Renal cortical epithelial cell (primary cell): ENCODE measurements around the gene MID1. TPM values are rescaled to one million over a fixed set of nuclear protein-coding genes. Genes with fewer than 3 reads are reported as not detected.
A peak's percentile ranks its signal among the peaks of the same experiment; 100 is the strongest.

Experiments used
- DNase-seq: peaks from one replicate; pipeline ENCODE4 v3.0.0-alpha.2; 2011; ENCODE audit warnings: low read depth
- total RNA-seq: library from RNA; depleted of rRNA; stranded (reverse); fragments of >200 nt; gene quantifications from 2 replicates; pipeline ENCODE4 v1.2.3, GENCODE V29; 2014

Gene MID1
- total RNA-seq, 1 donor from 2014 or later: 26.6 TPM

- DNase-seq: no peak
Observed at GRCh38 chrX:10533696-10534365, 86.6 kb downstream of the MID1 start.

DNA sequence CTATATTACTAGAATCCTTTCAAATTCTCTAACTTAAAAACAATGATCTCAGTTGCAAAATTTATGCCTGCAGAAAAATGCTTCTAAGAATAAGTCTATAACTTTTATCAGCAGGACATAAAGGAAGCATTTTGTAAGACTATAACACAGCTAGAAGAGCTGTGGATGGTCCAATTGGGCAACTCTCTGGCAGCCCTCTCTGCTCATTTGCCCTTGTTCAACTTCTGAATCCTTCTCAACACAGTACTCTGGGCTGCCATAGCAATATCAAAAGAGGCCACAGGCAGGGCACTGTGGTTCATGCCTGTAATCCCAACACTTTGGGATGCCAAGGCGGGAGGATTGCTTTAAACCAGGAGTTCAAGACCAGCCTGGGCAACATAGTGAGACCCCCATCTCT is 88.5 kb downstream of the MID1 start:
- DNase-seq: no peak

- peak; percentile 30 for DNase-seq
Observed at GRCh38 chrX:10529344-10529743, 91.0 kb downstream of the MID1 start.

- no peak for DNase-seq
Observed at GRCh38 chrX:10526451-10526850, 93.9 kb downstream of the MID1 start.

- DNase-seq: no peak
Observed at GRCh38 chrX:10525381-10526120, 94.8 kb downstream of the MID1 start.

DNA sequence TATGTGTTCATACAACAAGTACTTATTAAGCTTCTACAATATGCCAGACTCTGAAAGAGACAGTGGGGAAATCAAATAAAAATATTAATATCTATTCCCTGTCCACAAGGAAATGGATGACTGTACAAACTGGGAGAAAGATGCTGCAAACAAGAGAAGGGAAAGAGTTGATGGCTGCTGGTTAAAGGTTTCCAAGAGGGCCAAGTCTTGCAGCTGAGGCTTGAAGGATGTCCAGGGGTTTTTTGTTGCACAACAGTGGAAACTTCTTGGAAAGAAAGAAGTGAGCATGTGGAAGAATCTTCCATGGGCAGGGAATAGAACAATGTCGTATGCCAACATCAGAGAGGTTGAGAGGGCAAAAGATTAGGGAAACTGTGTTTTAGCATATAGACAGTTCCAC is 95.8 kb downstream of the MID1 start:
- DNase-seq: no peak

GRCh38 chrX:10519761-10520160 is 100.6 kb downstream of the MID1 start:
- DNase-seq: no peak

DNA sequence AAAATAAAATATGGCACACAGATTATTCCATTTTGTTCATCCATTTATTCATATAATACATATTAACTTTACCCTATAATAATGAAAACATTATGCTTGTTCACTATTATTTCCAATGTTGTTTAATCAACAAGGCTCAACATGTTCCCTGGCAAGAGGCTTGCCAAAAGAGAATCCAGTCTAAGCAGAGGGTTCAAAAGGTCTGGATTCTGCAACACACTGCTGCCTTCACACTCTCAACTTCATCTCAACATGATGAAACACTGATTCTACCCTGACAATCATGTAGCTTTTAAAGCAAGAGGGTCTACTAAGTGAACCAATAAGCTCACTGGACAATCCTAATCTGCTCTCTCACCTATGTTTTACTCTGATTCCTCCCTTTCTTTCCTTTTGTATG is 101.1 kb downstream of the MID1 start:
- no peak for DNase-seq

- DNase-seq: peak; percentile 49
Observed at GRCh38 chrX:10518073-10518472, 102.3 kb downstream of the MID1 start.

DNA sequence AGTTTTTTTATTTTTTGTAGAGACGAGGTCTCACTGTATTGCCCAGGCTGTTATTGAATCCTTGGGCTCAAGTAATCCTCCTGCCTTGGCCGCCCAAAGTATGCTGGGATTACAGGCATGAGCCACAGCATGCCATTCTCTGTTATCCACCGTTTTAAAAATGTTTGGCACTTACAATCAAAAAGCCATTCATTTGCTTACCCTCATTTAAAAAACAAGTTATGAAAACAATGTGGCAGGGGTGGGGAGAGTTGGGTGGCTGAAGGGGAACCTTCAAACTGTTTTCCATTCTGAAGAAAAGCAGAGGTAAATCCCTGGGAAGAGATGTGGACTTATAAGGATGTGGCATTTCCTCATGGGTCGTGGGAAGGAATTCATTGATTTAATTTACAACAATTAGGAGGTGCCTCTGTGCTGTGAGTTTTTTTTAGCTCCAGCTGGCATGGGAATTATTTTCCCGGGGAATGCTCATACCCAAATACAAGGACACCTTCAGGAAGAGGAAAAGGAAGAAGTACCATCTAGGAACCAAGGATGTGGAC is 103.5 kb downstream of the MID1 start:
- DNase-seq: peak; percentile 78

- DNase-seq: no peak
Observed at GRCh38 chrX:10514891-10515290, 105.5 kb downstream of the MID1 start.

- peak; percentile 50 for DNase-seq
Observed at GRCh38 chrX:10513974-10514373, 106.4 kb downstream of the MID1 start.

DNA sequence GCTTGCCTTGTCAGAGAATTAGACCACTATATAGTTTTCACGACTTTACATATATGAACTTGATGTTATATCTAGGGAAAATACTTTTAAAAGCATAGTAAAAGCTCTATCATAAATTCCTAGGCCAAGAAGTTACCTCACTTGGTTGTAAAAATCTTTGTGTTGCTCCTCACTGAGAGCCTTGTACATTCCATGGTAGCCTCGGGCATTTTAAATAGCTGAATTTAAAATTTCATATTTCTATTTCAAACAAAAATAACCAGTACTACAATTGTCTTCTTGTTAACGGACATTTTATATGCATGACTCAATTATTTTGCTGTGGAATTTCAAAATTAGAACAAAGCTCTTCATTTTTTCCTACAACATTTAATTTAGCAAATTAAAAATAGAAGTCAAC is 107.6 kb downstream of the MID1 start:
- no peak for DNase-seq

GRCh38 chrX:10512258-10512657 is 108.1 kb downstream of the MID1 start:
- DNase-seq: peak; percentile 89

GRCh38 chrX:10509397-10509796 is 111.0 kb downstream of the MID1 start:
- DNase-seq: no peak

DNA sequence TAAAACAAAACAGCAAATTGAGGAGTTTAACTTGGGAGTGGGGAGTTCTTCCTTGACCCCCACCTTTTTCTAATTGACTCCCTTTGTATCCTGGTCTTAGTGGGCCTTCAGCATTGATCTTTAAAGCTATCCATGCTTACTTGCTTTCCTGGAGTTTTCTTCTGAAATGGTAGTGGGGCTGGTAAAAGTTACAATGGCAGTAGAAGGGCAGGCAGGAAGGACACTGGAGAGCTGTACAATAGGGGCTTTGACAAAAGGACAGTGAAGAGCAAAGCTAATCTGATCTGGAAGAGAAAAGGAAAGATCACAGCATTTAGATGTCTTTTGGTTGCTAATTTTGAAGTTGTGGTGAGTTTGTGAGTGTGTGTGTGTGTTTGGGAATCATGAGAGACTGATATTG is 111.5 kb downstream of the MID1 start:
- DNase-seq: no peak

GRCh38 chrX:10507876-10508275 is 112.5 kb downstream of the MID1 start:
- peak; percentile 33 for DNase-seq

DNA sequence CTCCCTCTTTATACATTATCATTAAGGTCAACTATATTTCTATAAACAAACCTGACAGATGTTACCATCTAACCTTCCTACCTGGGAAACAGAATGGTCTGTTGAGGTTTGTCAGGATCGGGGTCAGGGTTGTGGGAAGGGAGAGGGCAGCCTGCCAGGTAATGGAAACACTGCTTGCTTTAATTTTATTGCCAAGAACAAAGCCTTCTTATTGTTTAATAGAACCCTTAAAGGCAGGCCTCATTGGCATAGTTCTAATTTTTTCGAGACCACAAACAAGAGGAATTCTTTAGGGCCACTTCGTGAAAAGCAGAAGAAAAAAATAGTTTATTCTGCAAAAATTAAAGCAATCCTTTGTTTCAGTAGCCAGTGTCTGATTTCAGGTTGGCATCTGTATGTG is 113.2 kb downstream of the MID1 start:
- DNase-seq: peak; percentile 82

DNA sequence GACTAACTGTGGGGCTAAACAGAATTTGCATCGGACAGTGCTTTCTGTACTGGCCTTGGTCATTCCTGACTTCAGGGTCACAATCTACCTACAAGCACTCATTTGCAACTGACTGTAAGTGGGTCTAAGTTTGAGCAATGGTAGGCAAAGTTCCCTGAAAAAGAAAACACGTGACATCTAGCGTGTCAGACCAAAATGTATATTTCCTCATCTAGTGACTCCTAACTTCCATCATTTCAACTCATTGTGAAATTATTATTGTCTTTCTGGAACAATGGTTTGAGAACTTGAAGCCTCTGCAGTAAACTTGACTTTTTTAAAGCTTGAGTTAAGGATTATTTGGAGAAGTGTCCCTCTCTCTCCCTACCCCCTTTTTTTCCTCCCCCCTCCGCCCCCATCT is 113.6 kb downstream of the MID1 start:
- DNase-seq: peak; percentile 40

- no peak for DNase-seq
Observed at GRCh38 chrX:10505726-10506125, 114.7 kb downstream of the MID1 start.

GRCh38 chrX:10502961-10503360 is 117.4 kb downstream of the MID1 start:
- no peak for DNase-seq

DNA sequence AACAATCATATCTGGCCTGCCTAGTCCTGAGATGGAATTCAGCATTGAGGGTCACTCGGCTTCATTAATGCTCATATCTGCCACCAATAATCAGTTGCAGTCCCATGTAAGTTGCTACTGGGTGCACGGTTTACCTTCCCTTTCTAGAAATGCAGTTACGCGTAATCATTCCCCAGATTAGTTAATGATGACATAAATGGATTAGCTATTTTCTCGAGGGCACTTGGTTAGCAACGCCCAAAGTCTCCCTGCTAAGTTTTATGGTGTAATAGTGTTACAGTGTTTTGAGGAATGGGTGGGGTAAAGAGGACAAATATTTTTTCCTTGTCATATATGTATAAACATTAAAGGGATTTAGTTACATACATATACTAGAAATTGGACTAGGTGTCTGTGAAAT is 118.8 kb downstream of the MID1 start:
- peak; percentile 67 for DNase-seq

DNA sequence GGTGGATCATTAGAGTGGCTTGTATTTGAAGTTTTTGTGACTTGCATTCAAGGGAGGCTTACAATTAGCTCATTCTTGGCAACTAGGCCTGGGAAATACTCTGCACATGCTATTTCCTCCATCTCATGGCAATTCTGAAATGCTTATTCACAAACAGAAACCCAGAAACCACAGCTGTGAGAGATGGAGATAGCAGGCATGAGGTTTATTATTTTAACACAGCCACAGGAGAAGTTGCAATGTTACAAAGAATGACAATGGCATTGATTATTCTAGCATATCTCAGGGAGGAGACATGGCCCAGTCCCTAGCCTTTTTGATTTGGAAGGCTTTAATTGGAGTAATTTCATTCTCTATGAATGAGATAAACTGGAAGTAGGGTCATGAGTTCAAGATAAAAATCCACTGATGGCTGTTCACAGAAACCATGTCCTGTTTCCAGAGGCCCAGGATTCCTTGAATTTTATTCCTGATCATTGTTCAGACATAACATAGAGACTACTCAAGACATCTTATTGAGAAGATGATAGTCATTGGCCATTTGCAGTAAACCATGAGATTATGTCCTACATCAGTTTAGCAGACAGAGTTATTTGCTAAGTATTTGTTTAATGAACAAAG is 123.9 kb downstream of the MID1 start:
- peak; percentile 67 for DNase-seq
